Activated CD4-positive, alpha-beta T cell treated with anti-CD3 and anti-CD28 coated beads, Interleukin-10, Interleukin-2, amounts not matched to agents 100 ng/mL and 50 ng/mL, durations not matched to agents 16 hours and 8 hours (primary cell): Measurements from ENCODE around the gene GSK3B.

Experiments
- DNase-seq: peaks from one replicate; pipeline ENCODE4 v3.0.0-alpha.2; 2020

GSK3B gene

GRCh38 chr3:119870512-119870911, 223.7 kb downstream of the GSK3B start:
- DNase-seq: no peak

DNA sequence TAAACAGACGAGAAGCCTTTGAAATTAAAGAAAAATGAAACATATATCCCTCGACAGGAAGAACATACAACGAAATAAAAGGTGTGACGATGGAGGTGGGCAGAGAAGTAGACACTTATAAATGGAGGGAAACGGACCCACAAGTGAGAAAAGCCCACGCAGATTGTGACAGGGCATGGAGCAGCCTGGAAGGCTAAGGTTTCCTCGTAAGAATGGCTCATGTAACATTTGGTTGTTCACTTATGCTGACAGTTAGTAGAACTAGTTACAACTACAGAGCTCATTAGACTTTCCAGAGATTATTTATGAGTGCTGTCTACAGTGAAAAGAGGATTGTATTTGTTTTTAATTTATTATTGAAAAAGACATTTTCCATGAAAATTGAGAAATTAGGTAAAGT, 229.8 kb downstream of the GSK3B start:
- no peak for DNase-seq

DNA sequence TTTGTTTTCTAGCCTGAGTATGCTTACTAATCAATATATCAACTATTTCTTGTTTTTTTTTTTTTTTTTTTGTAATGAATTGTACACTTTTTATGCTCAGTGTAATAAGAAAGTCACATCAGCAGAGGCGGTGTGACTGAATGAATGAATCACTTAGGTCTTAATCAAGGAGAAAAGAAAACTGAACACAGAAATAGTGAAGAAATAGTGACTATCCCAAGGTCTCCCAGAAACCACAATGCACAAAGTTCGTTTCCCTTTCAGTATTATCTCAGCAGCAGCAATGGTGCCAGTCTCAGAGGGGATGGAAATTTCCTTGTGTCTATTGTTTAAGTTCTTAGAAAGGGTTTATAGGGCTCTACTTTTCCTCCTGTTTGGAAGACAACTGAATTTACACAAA, 231.6 kb downstream of the GSK3B start:
- no peak for DNase-seq

GRCh38 chr3:119861681-119862080, 232.6 kb downstream of the GSK3B start:
- no peak for DNase-seq

DNA sequence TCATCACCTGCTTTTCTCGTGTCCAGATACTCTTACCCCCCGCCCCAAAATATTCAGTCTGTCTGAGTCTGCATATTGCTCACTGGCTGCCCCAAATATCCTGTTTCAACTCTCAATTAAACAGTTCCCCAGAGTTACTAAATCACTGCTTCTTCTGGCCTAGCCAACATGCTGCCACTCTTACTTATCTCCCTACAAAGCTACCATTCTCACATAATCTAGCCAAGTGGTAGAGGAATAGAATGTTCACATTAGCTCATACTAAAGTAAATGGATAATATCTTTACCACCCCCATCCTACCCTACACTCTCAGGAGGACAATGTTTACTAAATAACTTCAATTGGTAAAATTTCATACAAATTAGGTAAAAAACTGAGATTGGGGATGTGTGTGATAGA, 234.5 kb downstream of the GSK3B start:
- DNase-seq: no peak

GRCh38 chr3:119858957-119859356, 235.3 kb downstream of the GSK3B start:
- DNase-seq: no peak

DNA sequence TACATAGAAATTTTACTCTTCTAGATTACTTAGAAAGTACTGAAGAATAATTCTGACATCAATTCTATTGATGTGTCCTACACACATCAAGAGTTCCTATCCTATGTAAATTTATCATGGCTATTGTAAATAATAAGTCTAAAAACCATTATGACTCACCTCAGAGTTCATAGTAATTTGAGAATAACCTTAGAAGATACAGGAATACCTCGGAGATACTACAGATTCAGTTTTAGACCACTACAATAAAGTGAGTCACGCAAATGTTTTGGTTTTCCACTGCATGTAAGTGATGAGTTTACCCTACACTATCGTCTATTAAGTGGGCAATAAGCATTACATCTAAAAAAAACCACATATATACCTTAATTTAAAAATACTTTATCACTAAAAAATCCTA, 237.6 kb downstream of the GSK3B start:
- DNase-seq: no peak

DNA sequence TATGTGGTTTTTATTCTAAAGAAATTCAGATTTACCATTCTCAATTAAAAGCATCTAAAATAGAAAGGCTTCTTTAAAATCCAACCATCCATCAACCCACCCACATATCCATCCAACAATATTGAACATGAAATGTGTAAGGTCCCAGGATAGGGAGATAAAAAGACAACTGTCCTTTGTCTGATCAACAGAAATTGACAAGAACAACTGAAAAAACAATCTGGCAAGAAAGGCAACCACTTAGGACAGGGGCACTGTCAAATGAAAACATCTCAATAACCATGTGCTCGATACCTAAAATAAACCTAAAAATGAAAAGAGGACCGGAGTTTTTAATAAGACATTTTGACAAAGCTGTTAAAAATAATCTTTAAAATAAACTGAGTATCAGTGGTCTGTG, 245.1 kb downstream of the GSK3B start:
- no peak for DNase-seq

GRCh38 chr3:119841808-119842471, 252.3 kb downstream of the GSK3B start:
- DNase-seq: no peak

DNA sequence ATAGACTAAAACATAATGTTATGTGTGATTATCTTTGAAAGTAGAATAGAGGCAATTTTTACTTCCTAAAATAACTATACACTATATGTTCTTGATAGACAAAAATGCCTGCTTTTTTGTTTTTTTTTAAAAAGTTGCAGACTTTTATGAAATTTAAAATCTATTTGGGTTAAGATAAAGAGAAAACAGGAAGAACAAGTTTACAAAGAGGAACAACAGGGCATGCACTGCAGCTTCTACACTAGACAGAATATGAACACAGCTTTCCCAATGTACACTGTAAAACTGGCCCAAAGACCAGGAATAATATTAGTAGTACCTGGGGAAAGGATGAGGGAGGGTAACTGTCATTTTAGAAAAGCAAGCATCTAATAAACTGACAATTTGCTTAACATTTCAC, 258.7 kb downstream of the GSK3B start:
- DNase-seq: no peak

- DNase-seq: peak; percentile 9
Measured at GRCh38 chr3:119834754-119835370, 259.4 kb downstream of the GSK3B start.

DNA sequence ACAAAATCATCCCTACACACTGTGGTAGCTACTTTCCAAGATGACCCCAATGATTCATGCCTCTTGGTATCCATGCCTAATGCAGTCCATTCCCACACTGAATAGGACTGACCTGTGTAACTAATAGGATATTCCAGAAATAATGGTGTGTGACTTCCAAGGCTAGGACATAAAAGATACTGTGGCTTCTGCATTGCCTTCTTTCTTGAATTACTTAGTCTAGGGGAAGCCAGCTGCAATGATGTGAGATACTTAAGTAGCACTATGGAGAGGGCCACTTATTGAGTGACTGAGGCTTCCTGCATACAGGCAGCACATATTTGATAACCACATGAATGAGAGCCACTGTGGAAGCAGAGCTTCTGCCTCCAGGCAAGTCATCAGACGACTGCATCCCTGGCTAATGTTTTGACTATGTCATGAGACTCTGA, 262.3 kb downstream of the GSK3B start:
- DNase-seq: no peak

GRCh38 chr3:119831022-119831421, 263.2 kb downstream of the GSK3B start:
- no peak for DNase-seq

DNA sequence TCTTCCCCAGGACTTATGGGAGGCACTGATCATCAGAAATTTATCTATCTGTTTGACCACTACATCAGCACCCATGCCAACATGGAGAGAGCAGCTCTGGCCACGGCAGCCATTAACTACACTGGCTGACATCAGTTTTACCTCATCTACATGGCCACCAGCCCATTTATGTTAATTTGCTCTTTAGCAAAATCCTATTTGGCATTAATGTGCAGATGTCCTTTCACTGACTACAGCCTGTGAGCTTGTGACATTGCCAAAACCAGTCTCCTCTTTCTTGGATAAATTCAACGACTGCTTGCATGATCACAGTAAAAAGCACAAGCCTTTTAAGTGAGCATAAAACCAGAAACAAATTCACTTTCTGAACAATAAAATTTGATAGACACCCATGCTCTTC, 264.8 kb downstream of the GSK3B start:
- no peak for DNase-seq

DNA sequence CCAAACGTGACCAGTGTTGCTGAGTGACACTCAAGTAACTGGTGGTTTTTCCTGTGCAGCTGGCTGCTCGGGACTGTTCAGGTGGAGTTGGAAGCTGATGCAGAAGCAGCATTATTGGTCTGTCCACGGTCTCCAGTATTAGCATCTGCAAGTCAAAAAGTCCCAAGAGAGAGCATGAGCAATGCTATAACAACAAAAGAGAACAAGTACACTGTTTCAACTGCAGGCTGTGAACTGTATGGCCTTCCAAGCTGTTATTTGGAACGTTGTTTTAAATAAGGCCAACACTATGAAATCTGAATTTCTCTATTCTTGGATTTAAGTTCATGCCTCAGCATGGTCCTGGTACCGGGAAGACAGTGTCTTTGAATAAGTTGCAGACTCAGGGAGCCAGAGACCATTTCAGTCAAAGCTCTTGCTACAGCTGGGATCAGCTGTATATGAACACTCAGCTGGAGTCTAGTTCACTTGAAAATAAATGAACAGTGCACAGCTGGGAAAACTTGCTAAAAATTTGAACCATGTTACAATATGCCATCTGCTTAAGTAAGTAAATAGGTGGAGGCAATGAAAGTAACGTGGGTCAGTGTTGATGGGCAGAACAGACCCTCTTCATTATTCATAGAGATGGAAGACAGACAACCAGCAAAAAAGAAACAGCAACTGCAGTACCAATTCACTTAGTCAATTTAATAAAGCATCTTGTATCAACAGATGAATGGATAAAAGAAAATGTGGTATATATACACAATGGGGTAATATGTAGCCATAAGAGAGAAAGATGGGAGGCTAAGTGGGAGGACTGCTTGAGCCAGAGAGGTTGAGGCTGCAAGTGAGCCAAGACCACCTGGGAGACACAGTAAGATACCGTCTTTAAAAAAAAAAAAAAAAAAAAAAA, 267.3 kb downstream of the GSK3B start:
- DNase-seq: no peak

DNA sequence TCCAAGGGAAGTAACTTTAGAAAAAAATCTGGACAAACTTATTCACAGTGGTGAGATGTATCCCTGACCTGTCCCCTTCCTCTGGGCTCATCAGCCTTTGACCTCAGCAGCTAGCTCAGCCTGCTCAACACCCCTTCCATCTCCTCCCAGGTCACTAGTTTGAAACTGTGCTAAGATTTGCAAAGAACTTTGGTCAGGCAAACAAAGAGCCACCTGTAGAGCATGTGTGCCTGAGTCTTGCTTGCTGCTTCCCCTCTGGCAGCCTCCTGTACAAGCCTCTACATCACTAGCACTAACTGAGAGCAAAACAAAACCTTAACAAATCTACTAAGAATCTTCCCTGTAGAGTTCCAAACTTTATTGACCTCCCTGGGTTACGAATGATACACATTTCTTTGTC, 268.4 kb downstream of the GSK3B start:
- no peak for DNase-seq

GRCh38 chr3:119819806-119820205, 274.4 kb downstream of the GSK3B start:
- no peak for DNase-seq

DNA sequence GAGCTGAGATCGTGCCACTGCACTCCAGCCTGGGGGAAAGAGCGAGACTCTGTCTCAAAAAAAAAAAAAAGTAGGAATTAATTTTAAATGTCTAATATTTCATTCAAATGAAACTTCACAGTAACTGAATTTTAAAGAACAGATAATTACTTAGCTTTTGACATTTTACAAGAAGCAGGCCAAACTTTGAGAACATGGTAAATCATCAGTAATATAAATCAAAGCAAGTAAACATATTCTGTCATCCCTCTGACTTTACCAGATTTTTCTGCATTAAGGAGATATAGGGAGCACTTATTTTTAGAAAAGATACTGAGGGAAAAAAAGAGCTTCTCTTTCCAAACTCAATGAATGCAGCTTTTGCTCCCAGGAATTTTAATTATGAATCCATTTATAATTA, 275.3 kb downstream of the GSK3B start:
- DNase-seq: no peak

- no peak for DNase-seq
Measured at GRCh38 chr3:119817583-119818363, 276.5 kb downstream of the GSK3B start.

GRCh38 chr3:119817071-119817470, 277.2 kb downstream of the GSK3B start:
- no peak for DNase-seq

DNA sequence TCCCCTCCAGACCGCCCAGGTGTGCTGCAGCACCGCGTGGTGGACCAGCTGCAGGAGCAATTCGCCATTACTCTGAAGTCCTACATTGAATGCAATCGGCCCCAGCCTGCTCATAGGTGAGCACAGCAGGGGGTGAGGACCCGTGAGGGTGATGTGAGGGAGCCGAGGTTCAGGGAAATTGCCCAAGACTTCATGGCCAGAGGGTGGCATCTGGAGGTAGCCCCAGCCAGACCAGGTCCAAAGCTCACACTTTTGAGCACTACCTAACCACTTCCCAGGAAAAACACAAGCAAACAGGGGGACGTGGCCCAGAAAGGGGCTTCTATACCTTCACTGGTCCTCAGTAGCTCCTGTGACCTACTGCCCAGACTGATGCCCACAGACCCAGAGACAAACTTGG, 278.5 kb downstream of the GSK3B start:
- DNase-seq: no peak

- no peak for DNase-seq
Measured at GRCh38 chr3:119812491-119813058, 281.7 kb downstream of the GSK3B start.

DNA sequence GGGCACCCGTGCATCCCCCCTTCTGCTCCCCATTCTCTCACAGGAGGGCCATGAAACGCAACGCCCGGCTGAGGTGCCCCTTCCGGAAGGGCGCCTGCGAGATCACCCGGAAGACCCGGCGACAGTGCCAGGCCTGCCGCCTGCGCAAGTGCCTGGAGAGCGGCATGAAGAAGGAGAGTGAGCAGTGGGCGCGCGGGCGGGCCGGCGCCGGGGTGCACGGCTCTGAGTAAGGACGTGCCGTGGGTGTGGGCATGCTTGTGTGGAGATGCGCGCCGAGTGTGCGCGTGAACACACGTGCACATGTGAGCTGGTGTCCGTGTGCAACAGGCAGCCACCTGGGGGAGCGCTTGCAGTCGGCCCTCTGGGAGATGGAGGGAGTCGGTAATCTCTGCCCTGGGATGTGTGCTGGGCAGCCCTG, 284.2 kb downstream of the GSK3B start:
- peak; percentile 72 for DNase-seq
